HL-60 (cell line): ENCODE measurements around the gene LTBP3.

ENCODE experiments used
- DNase-seq, 2 experiments: peaks; one replicate each; pipeline ENCODE4 v3.0.0-alpha.2; 2010 to 2020; ENCODE audit warnings: low read depth in 1 of 2, low spot score in 1 of 2
- H3K27ac ChIP-seq: fragments of 250-450 bp; sonication (Bioruptor Pico); replicated peaks from 2 replicates; pipeline ENCODE4 v1.5.1; 2020; ENCODE audit warnings: mild to moderate bottlenecking, moderate library complexity
- H3K27me3 ChIP-seq: fragments of 250-450 bp; sonication (Bioruptor Pico); 2 replicates; pipeline ENCODE4 v1.5.1; 2021; ENCODE audit warnings: mild to moderate bottlenecking, moderate library complexity; ENCODE audit not compliant: insufficient read depth, poor library complexity, severe bottlenecking
- H3K4me3 ChIP-seq: replicated peaks from 2 replicates; pipeline ENCODE4 v1.5.1; 2011; ENCODE audit warnings: mild to moderate bottlenecking, control low read depth, low read length; ENCODE audit not compliant: insufficient read depth
- GABPA ChIP-seq: IDR thresholded peaks from 2 replicates; pipeline ENCODE4 v1.6.1; 2012; ENCODE audit warnings: low read depth
- POLR2AphosphoS5 ChIP-seq: IDR thresholded peaks from 2 replicates; pipeline ENCODE4 v1.6.1; 2012; ENCODE audit warnings: low read depth
- REST ChIP-seq: IDR thresholded peaks from 2 replicates; pipeline ENCODE4 v1.6.1; 2012; ENCODE audit warnings: low read depth; ENCODE audit not compliant: insufficient replicate concordance
- SPI1 ChIP-seq: IDR thresholded peaks from 2 replicates; pipeline ENCODE4 v1.6.1; 2012; ENCODE audit warnings: low read depth, mild to moderate bottlenecking, borderline replicate concordance
- TF ChIP-seq, protein P1 (sequence below): IDR thresholded peaks from one replicate; pipeline ENCODE4 v1.5.1; 2011; ENCODE audit warnings: low read length, control low read depth, inconsistent platforms; ENCODE audit not compliant: insufficient read depth

The LTBP3 gene

GRCh38 chr11:65581928-65582327, 23.8 kb upstream of the LTBP3 start:
- no peaks in the 10 kb centered on the region for H3K27me3 ChIP-seq
- DNase-seq: no peak

GRCh38 chr11:65580756-65581155, 22.6 kb upstream of the LTBP3 start:
- DNase-seq: no peak
- Histone ChIP-seq H3K27me3 (no peaks in the 10 kb centered on the region), H3K4me3 (no peak overlapping the region), H3K27ac (no peak overlapping the region)
- TF ChIP-seq, protein P1, sequence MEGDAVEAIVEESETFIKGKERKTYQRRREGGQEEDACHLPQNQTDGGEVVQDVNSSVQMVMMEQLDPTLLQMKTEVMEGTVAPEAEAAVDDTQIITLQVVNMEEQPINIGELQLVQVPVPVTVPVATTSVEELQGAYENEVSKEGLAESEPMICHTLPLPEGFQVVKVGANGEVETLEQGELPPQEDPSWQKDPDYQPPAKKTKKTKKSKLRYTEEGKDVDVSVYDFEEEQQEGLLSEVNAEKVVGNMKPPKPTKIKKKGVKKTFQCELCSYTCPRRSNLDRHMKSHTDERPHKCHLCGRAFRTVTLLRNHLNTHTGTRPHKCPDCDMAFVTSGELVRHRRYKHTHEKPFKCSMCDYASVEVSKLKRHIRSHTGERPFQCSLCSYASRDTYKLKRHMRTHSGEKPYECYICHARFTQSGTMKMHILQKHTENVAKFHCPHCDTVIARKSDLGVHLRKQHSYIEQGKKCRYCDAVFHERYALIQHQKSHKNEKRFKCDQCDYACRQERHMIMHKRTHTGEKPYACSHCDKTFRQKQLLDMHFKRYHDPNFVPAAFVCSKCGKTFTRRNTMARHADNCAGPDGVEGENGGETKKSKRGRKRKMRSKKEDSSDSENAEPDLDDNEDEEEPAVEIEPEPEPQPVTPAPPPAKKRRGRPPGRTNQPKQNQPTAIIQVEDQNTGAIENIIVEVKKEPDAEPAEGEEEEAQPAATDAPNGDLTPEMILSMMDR: no peak
- no peak for TF ChIP-seq REST
- TF ChIP-seq SPI1: no peak
- TF ChIP-seq GABPA: no peak
- TF ChIP-seq POLR2AphosphoS5: no peak

More at GRCh38 chr11:65581928-65582327, 23.8 kb upstream of the LTBP3 start:
- H3K27ac ChIP-seq: no peak overlapping the region
- H3K4me3 ChIP-seq: no peak overlapping the region
- TF ChIP-seq REST: no peak
- TF ChIP-seq, protein P1: no peak
- no peak for TF ChIP-seq POLR2AphosphoS5
- no peak for TF ChIP-seq GABPA
- no peak for TF ChIP-seq SPI1

GRCh38 chr11:65580031-65580692, 22.0 kb upstream of the LTBP3 start:
- H3K27ac ChIP-seq: no peak overlapping the region
- H3K27me3 ChIP-seq: no peaks in the 10 kb centered on the region
- DNase-seq: no peak
- no peak for TF ChIP-seq GABPA
- TF ChIP-seq, protein P1: no peak
- no peak for TF ChIP-seq SPI1
- TF ChIP-seq POLR2AphosphoS5: no peak
- no peak for TF ChIP-seq REST
- no peak overlapping the region for H3K4me3 ChIP-seq
